Measurements from ENCODE around the gene CTSA.

DNA sequence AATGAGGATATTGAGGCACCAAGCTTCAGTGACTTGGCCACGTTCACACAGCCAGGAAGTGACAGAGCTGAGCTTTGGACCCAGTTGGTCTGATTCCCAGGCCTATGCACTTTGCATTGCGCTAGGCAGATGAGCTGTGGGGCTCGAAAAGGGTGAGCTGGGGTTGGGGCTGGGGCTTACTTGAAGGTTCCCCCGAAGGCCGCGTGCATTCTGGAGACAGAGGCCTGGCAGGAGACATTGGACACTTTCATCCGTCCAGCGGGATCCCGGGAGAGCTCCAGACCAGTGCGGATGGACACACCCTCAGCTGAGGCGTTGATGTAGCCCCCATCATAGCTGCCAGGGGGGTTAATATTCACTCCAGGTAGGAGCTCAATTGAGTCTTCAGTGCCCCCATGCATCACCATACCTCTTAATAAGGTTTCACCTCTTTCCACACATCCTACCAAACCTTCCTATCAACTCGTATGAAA lies 18.2 kb downstream of the CTSA start:
- TF ChIP-seq, protein P1, sequence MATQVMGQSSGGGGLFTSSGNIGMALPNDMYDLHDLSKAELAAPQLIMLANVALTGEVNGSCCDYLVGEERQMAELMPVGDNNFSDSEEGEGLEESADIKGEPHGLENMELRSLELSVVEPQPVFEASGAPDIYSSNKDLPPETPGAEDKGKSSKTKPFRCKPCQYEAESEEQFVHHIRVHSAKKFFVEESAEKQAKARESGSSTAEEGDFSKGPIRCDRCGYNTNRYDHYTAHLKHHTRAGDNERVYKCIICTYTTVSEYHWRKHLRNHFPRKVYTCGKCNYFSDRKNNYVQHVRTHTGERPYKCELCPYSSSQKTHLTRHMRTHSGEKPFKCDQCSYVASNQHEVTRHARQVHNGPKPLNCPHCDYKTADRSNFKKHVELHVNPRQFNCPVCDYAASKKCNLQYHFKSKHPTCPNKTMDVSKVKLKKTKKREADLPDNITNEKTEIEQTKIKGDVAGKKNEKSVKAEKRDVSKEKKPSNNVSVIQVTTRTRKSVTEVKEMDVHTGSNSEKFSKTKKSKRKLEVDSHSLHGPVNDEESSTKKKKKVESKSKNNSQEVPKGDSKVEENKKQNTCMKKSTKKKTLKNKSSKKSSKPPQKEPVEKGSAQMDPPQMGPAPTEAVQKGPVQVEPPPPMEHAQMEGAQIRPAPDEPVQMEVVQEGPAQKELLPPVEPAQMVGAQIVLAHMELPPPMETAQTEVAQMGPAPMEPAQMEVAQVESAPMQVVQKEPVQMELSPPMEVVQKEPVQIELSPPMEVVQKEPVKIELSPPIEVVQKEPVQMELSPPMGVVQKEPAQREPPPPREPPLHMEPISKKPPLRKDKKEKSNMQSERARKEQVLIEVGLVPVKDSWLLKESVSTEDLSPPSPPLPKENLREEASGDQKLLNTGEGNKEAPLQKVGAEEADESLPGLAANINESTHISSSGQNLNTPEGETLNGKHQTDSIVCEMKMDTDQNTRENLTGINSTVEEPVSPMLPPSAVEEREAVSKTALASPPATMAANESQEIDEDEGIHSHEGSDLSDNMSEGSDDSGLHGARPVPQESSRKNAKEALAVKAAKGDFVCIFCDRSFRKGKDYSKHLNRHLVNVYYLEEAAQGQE (IDR thresholded peaks at IDR 0.05; ENCODE audit: insufficient read depth in 1 of 2, low read depth in 2 of 2, low read length in 2 of 2) = no peak
- no peak for TF ChIP-seq POLR2AphosphoS5 (IDR thresholded peaks at IDR 0.05; ENCODE audit: low read depth, low read length)
- no peak for TF ChIP-seq FOXP2 (optimal IDR thresholded peaks at IDR 0.05; ENCODE audit: borderline replicate concordance, extremely low read depth, extremely low read length, insufficient read depth)
- no peak for TF ChIP-seq SIN3A (IDR thresholded peaks at IDR 0.05; ENCODE audit: borderline replicate concordance, insufficient read depth, low read length)

All from PFSK-1 (cell line).